Upper lobe of left lung (tissue), 4 donors: Measurements from ENCODE around the gene CDS2.

Source experiments
- CTCF ChIP-seq, 6 experiments: fragments of 450-650 bp in 4 of 6; fragments of 200-600 bp in 2 of 6; sonication (generic) in 2 of 6; IDR thresholded peaks; one replicate each; pipeline ENCODE4 v1.5.1; 2016 to 2019; ENCODE audit warnings: antibody characterized with exemption in 6 of 6
- EP300 ChIP-seq, 4 donors: sonication (generic); formaldehyde crosslinking; IDR thresholded peaks; one replicate each; pipeline ENCODE4 v1.5.1; 2017; ENCODE audit warnings: antibody characterized with exemption in 4 of 4, control low read depth in 2 of 4

DNA sequence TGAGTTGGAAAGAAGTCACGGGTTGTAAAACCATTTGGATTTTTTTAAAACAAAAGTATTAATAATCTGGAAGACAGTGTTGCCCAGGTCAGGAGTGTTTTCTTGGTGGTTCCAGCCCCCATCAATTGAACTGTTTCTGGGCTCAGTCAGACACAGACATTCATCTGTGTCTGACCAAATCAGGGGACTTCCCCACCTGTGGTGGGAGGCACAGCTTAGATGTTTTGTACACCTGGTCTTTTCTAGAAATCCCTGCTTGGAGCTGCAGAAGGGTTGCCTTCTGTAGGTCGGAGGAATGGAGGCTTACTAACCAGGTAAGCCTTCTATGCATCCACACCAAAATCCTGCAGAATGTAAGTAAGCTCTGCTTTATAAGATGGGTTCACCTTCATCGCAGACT, 63.6 kb downstream of the CDS2 start:
- no peak for TF ChIP-seq CTCF (IDR thresholded peaks at IDR 0.05)
- TF ChIP-seq EP300 (IDR thresholded peaks at IDR 0.05) = no peak
